ENCODE measurements around the gene TGFBRAP1. TPM values are rescaled to one million over a fixed set of nuclear protein-coding genes. Genes with fewer than 3 reads are reported as not detected.

TGFBRAP1 gene
- total RNA-seq, 2 donors from 2014 or later = 15.5 to 17.4 TPM

GRCh38 chr2:105369777-105370690, 40.5 kb upstream of the TGFBRAP1 start:
- WGBS, 2 experiments (ENCODE audit: insufficient coverage in 1 of 2, insufficient read length in 1 of 2) = 68 to 77% methylated on average over 24 to 30 of the region's 30 CpGs

GRCh38 chr2:105368759-105369408, 39.3 kb upstream of the TGFBRAP1 start:
- no peak overlapping the region for H3K4me3 ChIP-seq (ENCODE audit: low read length)
- H3K27me3 ChIP-seq (ENCODE audit: control insufficient read depth, insufficient read depth, low read length, poor library complexity, severe bottlenecking) = no peaks in the 10 kb centered on the region
- H3K4me1 Mint-ChIP-seq = no peaks in the 10 kb centered on the region
- H3K27ac ChIP-seq (ENCODE audit: low read depth, low read length) = no peak overlapping the region
- TF ChIP-seq CTCF (conservative IDR thresholded peaks at IDR 0.05) = no peak
- H3K27me3 Mint-ChIP-seq (ENCODE audit: insufficient read depth) = no peaks in the 10 kb centered on the region
- H3K9ac ChIP-seq (ENCODE audit: extremely low read depth, low read length, poor library complexity, severe bottlenecking) = no peak overlapping the region
- peaks cover 27% of the 10 kb centered on the region for H3K36me3 Mint-ChIP-seq (ENCODE audit: low read depth)
- H3K9me3 ChIP-seq (ENCODE audit: control insufficient read depth, low read length) = no peaks in the 10 kb centered on the region
- H3K27ac Mint-ChIP-seq = no peak overlapping the region
- WGBS, 2 experiments (ENCODE audit: insufficient coverage in 1 of 2, insufficient read length in 1 of 2) = 89 to 100% methylated on average over 3 to 8 of the region's 8 CpGs
- no peak for DNase-seq
- H3K4me1 ChIP-seq (ENCODE audit: control insufficient read depth, insufficient read depth, low read length) = no peaks in the 10 kb centered on the region
- H3K4me3 Mint-ChIP-seq = no peak overlapping the region
- H3K36me3 ChIP-seq (ENCODE audit: control insufficient read depth, insufficient read depth, low read length) = peaks cover 57% of the 10 kb centered on the region
- no peaks in the 10 kb centered on the region for H3K9me3 Mint-ChIP-seq

More at GRCh38 chr2:105369777-105370690, 40.5 kb upstream of the TGFBRAP1 start:
- Histone ChIP-seq H3K4me3 (ENCODE audit: low read length) (no peak overlapping the region), H3K27me3 (ENCODE audit: control insufficient read depth, insufficient read depth, low read length, poor library complexity, severe bottlenecking) (no peaks in the 10 kb centered on the region), H3K36me3 (ENCODE audit: control insufficient read depth, insufficient read depth, low read length) (peaks cover 49% of the 10 kb centered on the region), H3K4me1 (ENCODE audit: control insufficient read depth, insufficient read depth, low read length) (no peaks in the 10 kb centered on the region), H3K9ac (ENCODE audit: extremely low read depth, low read length, poor library complexity, severe bottlenecking) (no peak overlapping the region), H3K9me3 (ENCODE audit: control insufficient read depth, low read length) (no peaks in the 10 kb centered on the region), H3K27ac (ENCODE audit: low read depth, low read length) (no peak overlapping the region)
- H3K4me3 Mint-ChIP-seq = no peak overlapping the region
- peak; percentile 96 for DNase-seq
- TF ChIP-seq CTCF (conservative IDR thresholded peaks at IDR 0.05) = peak; percentile 94
- no peak overlapping the region for H3K27ac Mint-ChIP-seq
- H3K36me3 Mint-ChIP-seq (ENCODE audit: low read depth) = peaks cover 27% of the 10 kb centered on the region
- no peaks in the 10 kb centered on the region for H3K27me3 Mint-ChIP-seq (ENCODE audit: insufficient read depth)
- H3K9me3 Mint-ChIP-seq = no peaks in the 10 kb centered on the region
- no peaks in the 10 kb centered on the region for H3K4me1 Mint-ChIP-seq

- H3K27ac Mint-ChIP-seq = no peak overlapping the region
- Histone ChIP-seq H3K27ac (ENCODE audit: low read depth, low read length) (no peak overlapping the region), H3K9me3 (ENCODE audit: control insufficient read depth, low read length) (no peaks in the 10 kb centered on the region), H3K9ac (ENCODE audit: extremely low read depth, low read length, poor library complexity, severe bottlenecking) (no peak overlapping the region), H3K4me3 (ENCODE audit: low read length) (no peak overlapping the region), H3K36me3 (ENCODE audit: control insufficient read depth, insufficient read depth, low read length) (peaks cover 58% of the 10 kb centered on the region), H3K27me3 (ENCODE audit: control insufficient read depth, insufficient read depth, low read length, poor library complexity, severe bottlenecking) (no peaks in the 10 kb centered on the region), H3K4me1 (ENCODE audit: control insufficient read depth, insufficient read depth, low read length) (no peaks in the 10 kb centered on the region)
- H3K27me3 Mint-ChIP-seq (ENCODE audit: insufficient read depth) = no peaks in the 10 kb centered on the region
- no peaks in the 10 kb centered on the region for H3K9me3 Mint-ChIP-seq
- WGBS, 2 experiments (ENCODE audit: insufficient coverage in 1 of 2, insufficient read length in 1 of 2) = 92 to 94% methylated on average over 3 of the region's 3 CpGs
- no peak overlapping the region for H3K4me3 Mint-ChIP-seq
- TF ChIP-seq CTCF (conservative IDR thresholded peaks at IDR 0.05) = no peak
- no peaks in the 10 kb centered on the region for H3K4me1 Mint-ChIP-seq
- no peak for DNase-seq
- H3K36me3 Mint-ChIP-seq (ENCODE audit: low read depth) = peaks cover 24% of the 10 kb centered on the region
Observed at GRCh38 chr2:105365206-105365605, 35.7 kb upstream of the TGFBRAP1 start.
